SK-MEL-5 (cell line): ENCODE results near the gene LNPK. TPM values are rescaled to one million over a fixed set of nuclear protein-coding genes. Genes with fewer than 3 reads are reported as not detected.
A peak's percentile ranks its signal among the peaks of the same experiment; 100 is the strongest.
"Not testable (repeated sequence)": the region's sequence is repeated elsewhere in the genome, so short reads cannot be mapped to it uniquely, and the experiment has no call there.

ENCODE experiments used
- DNase-seq: peaks from one replicate; pipeline ENCODE4 v3.0.0-alpha.2; 2016; ENCODE audit warnings: low read depth, low spot score
- in situ Hi-C: cut with HindIII; loops from 2 replicates; pipeline ENCODE4 v1.10.0; 2016; ENCODE audit warnings: low sequenced_read_pairs, high pct_unique_total_duplicates, low pct_unique_long_range_greater_than_20kb
- polyA plus RNA-seq, 2 experiments: library from polyadenylated mRNA; depleted of rRNA; stranded (reverse); fragments of >200 nt; gene quantifications; 2 replicates each; pipeline ENCODE4 v1.2.3, GENCODE V29; 2015
- total RNA-seq: library from RNA; depleted of rRNA; stranded (reverse); fragments of >200 nt; shearing (Covaris generic); gene quantifications from 2 replicates; pipeline ENCODE4 v1.2.3, GENCODE V29; 2014; rRNA removed

Gene LNPK
- 54.0 and 59.8 TPM in 2 replicates for total RNA-seq
- polyA plus RNA-seq (2015; cell fraction: cytosol; rRNA removed) = 14.9 and 25.3 TPM in 2 replicates
- 22.4 and 54.9 TPM in 2 replicates for polyA plus RNA-seq (2015; cell fraction: nucleus; rRNA removed)

GRCh38 chr2:176001916-176002687 is at the start of gene LNPK:
LNPK (minus strand) TSS chr2:176002267; CDS start chr2:175995584, 6,683 bp downstream.
- DNase-seq = peak; percentile 86
- in situ Hi-C loops = no loop called here

GRCh38 chr2:176039375-176039774 is 37.3 kb upstream of the LNPK start:
- in situ Hi-C loops = no loop called here
- no peak for DNase-seq

GRCh38 chr2:176038694-176039093 is 36.6 kb upstream of the LNPK start:
- in situ Hi-C loops = no loop called here
- peak; percentile 17 for DNase-seq

GRCh38 chr2:176035013-176035691 is 33.1 kb upstream of the LNPK start:
- in situ Hi-C loops = no loop called here
- DNase-seq = no peak

GRCh38 chr2:176027806-176028205 is 25.7 kb upstream of the LNPK start:
- in situ Hi-C loops = no loop called here
- DNase-seq = no peak

GRCh38 chr2:176025932-176026331 is 23.9 kb upstream of the LNPK start:
- DNase-seq = no peak
- in situ Hi-C loops = no loop called here

- in situ Hi-C loops = no loop called here
- no peak for DNase-seq
Observed at GRCh38 chr2:176024083-176024482, 22.0 kb upstream of the LNPK start.

GRCh38 chr2:176022048-176022447 is 20.0 kb upstream of the LNPK start:
- in situ Hi-C loops = no loop called here

GRCh38 chr2:176020400-176020799 is 18.3 kb upstream of the LNPK start:
- no peak for DNase-seq
- in situ Hi-C loops = no loop called here

More at GRCh38 chr2:176022048-176022447, 20.0 kb upstream of the LNPK start:
- DNase-seq = no peak

GRCh38 chr2:176018708-176019107 is 16.6 kb upstream of the LNPK start:
- in situ Hi-C loops = no loop called here
- no peak for DNase-seq

GRCh38 chr2:176009445-176009844 is 7.4 kb upstream of the LNPK start:
- in situ Hi-C loops = no loop called here
- DNase-seq = no peak

GRCh38 chr2:176004934-176005333 is 2.9 kb upstream of the LNPK start:
- in situ Hi-C loops = no loop called here
- DNase-seq = no peak

- in situ Hi-C loops = no loop called here
- DNase-seq = no peak
Observed at GRCh38 chr2:176003958-176004357, 1.9 kb upstream of the LNPK start.

- no peak for DNase-seq
- in situ Hi-C loops = no loop called here
Observed at GRCh38 chr2:176002688-176003210, 682 bp upstream of the LNPK start.

- in situ Hi-C loops = no loop called here
- DNase-seq = peak; percentile 39
Observed at GRCh38 chr2:176001281-176001915, 669 bp downstream of the LNPK start.

- in situ Hi-C loops = no loop called here
- DNase-seq = no peak
Observed at GRCh38 chr2:175999283-175999819, 2.7 kb downstream of the LNPK start.

- no peak for DNase-seq
- in situ Hi-C loops = no loop called here
Observed at GRCh38 chr2:175990099-175990498, 12.0 kb downstream of the LNPK start.

GRCh38 chr2:175987126-175987525 is 14.9 kb downstream of the LNPK start:
- DNase-seq, in situ Hi-C loops: not testable (repeated sequence)
